ENCODE results near the gene SSBP3. TPM values are rescaled to one million over a fixed set of nuclear protein-coding genes. Genes with fewer than 3 reads are reported as not detected.

The SSBP3 gene
- total RNA-seq, 4 donors from 2014 or later = 17.1 to 25.4 (median 21.5) TPM

GRCh38 chr1:54384918-54385726 lies 21.1 kb downstream of the SSBP3 start:
- H3K27ac ChIP-seq = peak overlapping the region; percentile 1 to 60 (median 36)
- peaks cover 0 to 79% (median 0%) of the 10 kb centered on the region in 3 donors for H3K36me3 ChIP-seq
- DNase-seq = no peak
- peaks cover 0 to 50% (median 4%) of the 10 kb centered on the region in 3 donors for H3K4me1 ChIP-seq
- H3K4me3 ChIP-seq = no peak overlapping the region
- 36 to 48% methylated on average over 4 to 5 of the region's 7 CpGs for WGBS, 2 donors
- TF ChIP-seq POLR2A (IDR thresholded peaks at IDR 0.05) = no peak
- TF ChIP-seq, protein P1, sequence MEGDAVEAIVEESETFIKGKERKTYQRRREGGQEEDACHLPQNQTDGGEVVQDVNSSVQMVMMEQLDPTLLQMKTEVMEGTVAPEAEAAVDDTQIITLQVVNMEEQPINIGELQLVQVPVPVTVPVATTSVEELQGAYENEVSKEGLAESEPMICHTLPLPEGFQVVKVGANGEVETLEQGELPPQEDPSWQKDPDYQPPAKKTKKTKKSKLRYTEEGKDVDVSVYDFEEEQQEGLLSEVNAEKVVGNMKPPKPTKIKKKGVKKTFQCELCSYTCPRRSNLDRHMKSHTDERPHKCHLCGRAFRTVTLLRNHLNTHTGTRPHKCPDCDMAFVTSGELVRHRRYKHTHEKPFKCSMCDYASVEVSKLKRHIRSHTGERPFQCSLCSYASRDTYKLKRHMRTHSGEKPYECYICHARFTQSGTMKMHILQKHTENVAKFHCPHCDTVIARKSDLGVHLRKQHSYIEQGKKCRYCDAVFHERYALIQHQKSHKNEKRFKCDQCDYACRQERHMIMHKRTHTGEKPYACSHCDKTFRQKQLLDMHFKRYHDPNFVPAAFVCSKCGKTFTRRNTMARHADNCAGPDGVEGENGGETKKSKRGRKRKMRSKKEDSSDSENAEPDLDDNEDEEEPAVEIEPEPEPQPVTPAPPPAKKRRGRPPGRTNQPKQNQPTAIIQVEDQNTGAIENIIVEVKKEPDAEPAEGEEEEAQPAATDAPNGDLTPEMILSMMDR (IDR thresholded peaks at IDR 0.05) = no peak
- H3K27me3 ChIP-seq = no peaks in the 10 kb centered on the region
- intact Hi-C loops (cut with DNase I) = no loop called here
- no peaks in the 10 kb centered on the region for H3K9me3 ChIP-seq

DNA sequence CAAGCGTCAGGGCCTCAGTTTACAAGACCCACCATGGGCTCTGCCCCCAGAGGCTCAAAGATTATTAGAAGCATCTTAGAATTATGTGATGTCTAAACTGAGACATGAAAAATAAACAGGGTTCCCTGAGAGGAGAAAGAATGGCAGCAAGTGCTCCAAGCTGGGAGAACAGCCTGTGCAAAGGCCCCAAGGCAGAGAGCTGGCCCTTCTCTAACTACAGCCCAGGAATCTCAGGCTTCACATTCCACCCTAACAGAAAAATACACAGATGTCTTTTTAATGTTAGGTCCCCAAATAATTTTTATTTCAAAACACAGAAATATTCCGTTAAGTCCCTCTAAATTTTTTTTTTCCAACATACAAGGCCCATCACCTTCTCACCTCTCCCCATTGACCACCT lies 21.7 kb downstream of the SSBP3 start:
- no peak for TF ChIP-seq POLR2A (IDR thresholded peaks at IDR 0.05)
- TF ChIP-seq, protein P1 (IDR thresholded peaks at IDR 0.05) = no peak
- Histone ChIP-seq H3K4me1 (peaks cover 0 to 56% (median 4%) of the 10 kb centered on the region in 3 donors), H3K36me3 (peaks cover 0 to 79% (median 0%) of the 10 kb centered on the region in 3 donors), H3K27ac (peak overlapping the region in 2 of 4 donors; percentile 41 to 60), H3K9me3 (no peaks in the 10 kb centered on the region), H3K4me3 (no peak overlapping the region), H3K27me3 (no peaks in the 10 kb centered on the region)
- WGBS, 2 donors = 95% methylated on average over 2 of the region's 2 CpGs
- intact Hi-C loops (cut with DNase I) = no loop called here
- no peak for DNase-seq

GRCh38 chr1:54381524-54381923 lies 24.7 kb downstream of the SSBP3 start:
- Histone ChIP-seq H3K4me1 (peaks cover 4 to 63% (median 12%) of the 10 kb centered on the region in 3 donors), H3K27me3 (no peaks in the 10 kb centered on the region), H3K36me3 (peaks cover 0 to 73% (median 0%) of the 10 kb centered on the region in 3 donors), H3K4me3 (no peak overlapping the region), H3K27ac (no peak overlapping the region), H3K9me3 (no peaks in the 10 kb centered on the region)
- WGBS, 2 donors = 67 to 69% methylated on average over 1 to 4 of the region's 4 CpGs
- intact Hi-C loops (cut with DNase I) = no loop called here
- TF ChIP-seq, protein P1 (IDR thresholded peaks at IDR 0.05) = no peak
- TF ChIP-seq POLR2A (IDR thresholded peaks at IDR 0.05) = no peak
- DNase-seq = no peak

GRCh38 chr1:54380290-54380882 lies 25.8 kb downstream of the SSBP3 start:
- H3K4me1 ChIP-seq = peaks cover 4 to 64% (median 12%) of the 10 kb centered on the region in 3 donors

More at GRCh38 chr1:54380290-54380882, 25.8 kb downstream of the SSBP3 start:
- intact Hi-C loops (cut with DNase I) = no loop called here
- DNase-seq = no peak
- WGBS, 2 donors = 84 to 90% methylated on average over 2 to 9 of the region's 15 CpGs
- H3K27ac ChIP-seq = peak overlapping the region in 3 of 4 donors; percentile 6 to 39 (median 25)
- H3K9me3 ChIP-seq = no peaks in the 10 kb centered on the region
- TF ChIP-seq, protein P1 (IDR thresholded peaks at IDR 0.05) = no peak
- TF ChIP-seq POLR2A (IDR thresholded peaks at IDR 0.05) = no peak
- H3K36me3 ChIP-seq = peaks cover 0 to 70% (median 0%) of the 10 kb centered on the region in 3 donors
- no peak overlapping the region for H3K4me3 ChIP-seq
- H3K27me3 ChIP-seq = no peaks in the 10 kb centered on the region
